NCI-H1436 treated with DMSO at 0.1 percent for 48 hours (cell line): Measurements from ENCODE around the gene RELA.

Experiments used
- DNase-seq: peaks from one replicate; lab custom pipeline; 2025; lab: John Stamatoyannopoulos, UW

The RELA gene

DNA sequence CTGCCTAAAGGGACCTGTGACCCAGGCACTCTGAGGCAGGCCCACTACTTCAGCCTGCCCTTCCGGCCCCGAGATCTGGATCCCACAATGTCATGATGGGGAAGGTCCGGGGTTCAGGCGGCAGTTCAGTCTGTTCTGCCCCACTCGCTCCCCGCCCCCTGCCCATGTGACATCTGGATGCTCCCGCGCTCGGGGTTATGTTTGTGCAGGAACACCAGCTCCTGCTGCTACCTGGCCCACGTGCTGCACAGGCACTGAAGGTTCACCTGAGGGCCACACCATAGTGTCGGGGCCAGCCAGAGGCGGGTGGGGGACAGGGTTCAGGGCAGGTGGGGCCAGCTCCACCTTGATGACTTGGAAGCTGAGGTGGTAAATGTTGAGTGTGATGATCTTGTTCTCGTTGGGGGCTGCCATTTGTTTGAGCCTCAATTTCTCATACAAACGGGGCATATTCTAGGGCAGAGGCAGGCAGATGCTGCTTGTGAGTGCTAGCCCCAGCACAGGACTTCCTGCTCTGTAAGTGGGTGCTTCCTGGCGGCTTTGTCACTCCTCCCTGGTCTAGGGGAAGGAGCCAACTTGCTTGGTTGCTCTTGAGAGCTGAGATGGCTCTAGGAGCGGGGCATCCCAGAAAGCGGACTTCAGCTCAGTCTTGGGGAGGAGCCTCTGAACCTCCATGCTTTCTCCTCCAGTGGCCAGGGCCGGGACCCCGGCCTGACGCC lies 29.2 kb downstream of the RELA start:
- no peak for DNase-seq

DNA sequence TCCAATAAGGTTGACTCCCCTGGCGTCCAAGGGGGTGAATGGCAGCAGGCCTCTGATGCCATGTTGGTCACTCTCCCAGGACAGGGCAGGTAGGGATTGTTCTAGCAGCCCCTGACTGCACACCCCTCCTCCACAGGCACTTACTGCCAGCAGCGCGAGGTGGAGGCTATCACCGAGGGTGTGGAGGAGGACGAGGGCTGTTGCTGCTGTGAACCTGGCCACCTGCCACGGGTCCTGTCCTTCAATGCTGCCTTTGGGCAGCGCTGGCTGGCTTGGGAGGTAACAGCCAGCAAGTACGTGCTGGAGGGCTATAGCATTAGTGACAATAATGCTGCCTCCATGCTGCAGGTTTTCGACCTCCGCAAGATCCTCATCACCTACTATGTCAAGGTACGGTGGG lies 32.5 kb downstream of the RELA start:
- no peak for DNase-seq

DNA sequence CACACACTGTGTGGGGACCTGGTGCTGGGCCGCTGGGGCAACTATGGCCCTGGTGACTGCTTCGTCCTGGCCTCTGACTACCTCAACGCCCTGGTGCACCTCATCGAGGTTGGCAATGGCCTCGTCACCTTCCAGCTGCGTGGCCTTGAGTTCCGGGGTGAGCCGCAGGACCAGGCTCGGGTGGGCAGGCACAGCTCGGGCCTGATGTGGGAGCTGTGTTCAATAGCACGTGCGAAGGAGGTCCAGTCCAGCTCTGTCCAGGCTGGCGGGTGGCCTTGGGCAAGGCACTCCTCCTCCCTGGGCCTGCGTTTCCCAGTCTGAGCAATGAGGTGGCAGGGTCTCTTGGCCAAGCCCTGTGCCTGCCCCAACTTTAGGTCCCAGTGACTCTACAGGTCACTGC lies 33.1 kb downstream of the RELA start:
- no peak for DNase-seq

DNA sequence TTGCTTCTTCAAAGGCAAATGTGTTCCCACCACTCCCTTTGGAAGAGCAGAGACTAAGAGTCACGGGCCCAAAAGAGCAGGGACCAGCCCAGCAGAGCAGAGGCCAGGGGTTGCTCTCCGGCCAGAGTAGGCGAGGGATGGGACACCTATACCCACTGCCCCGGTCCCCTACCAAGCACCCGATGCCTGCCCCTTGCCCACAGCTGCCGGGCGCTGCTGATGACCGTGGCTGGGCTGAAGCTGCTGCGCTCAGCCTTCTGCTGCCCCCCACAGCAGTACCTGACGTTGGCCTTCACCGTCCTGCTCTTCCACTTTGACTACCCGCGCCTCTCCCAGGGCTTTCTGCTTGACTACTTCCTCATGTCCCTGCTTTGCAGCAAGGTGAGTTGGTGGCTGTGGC lies 35.5 kb downstream of the RELA start:
- DNase-seq: no peak

DNA sequence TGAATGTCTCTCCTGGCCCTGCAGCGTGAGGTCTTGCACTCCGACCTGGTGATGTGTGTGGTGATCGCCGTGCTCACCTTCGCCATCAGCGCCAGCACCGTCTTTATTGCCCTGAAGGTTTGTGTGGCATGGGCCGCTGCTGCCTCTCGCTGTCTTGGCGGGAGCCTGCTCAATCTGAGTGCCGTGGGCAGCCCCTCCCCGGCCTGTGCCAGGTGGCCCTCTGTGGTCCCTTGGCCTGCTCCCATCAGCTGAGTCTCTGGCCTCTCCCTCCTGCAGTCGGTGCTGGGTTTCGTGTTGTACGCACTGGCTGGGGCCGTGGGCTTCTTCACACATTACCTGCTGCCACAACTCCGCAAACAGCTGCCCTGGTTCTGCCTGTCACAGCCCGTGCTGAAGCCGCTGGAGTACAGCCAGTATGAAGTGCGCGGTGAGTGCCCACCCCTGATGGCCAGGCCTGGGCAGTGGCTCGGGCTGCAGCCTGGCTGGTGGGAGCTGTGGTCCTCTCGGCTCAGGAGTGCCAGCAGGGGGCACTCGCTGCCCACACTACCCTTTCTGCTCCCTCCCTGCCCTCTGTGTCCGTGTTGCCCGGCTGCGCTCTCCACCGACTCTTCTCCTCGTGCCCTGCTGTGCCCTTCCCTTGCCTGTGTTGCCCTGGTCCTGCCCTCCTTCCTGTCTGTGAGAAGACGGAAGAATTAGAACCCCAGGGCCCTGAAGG lies 36.9 kb downstream of the RELA start:
- no peak for DNase-seq

DNA sequence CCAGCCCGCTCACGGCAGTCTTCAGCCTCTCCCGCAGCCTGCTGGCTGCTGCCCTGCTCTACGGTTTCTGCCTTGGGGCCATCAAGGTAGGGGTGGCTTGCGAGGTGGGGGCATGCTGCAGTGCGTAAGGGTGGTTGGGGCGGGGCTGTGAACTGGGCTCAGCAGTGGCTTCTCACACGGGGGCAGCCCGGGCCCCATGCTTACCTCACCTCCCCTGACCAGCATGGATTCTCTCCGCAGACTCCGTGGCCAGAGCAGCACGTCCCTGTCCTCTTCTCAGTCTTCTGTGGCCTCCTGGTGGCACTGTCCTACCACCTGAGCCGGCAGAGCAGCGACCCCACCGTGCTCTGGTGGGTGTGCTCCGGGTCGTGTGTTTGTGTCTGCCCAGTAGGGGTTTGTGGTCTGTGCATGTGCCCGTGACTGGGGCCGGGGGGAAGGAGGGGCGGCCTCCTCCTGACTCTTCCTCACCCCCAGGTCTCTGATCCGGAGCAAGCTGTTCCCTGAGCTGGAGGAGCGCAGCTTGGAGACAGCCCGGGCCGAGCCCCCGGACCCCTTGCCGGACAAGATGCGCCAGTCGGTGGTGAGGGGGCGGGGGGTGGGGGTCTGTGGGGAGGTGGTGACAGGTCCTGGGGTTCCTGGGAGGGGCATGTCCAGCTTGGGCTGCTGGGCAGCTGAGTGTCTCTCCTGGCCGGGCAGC lies 37.6 kb downstream of the RELA start:
- no peak for DNase-seq

DNA sequence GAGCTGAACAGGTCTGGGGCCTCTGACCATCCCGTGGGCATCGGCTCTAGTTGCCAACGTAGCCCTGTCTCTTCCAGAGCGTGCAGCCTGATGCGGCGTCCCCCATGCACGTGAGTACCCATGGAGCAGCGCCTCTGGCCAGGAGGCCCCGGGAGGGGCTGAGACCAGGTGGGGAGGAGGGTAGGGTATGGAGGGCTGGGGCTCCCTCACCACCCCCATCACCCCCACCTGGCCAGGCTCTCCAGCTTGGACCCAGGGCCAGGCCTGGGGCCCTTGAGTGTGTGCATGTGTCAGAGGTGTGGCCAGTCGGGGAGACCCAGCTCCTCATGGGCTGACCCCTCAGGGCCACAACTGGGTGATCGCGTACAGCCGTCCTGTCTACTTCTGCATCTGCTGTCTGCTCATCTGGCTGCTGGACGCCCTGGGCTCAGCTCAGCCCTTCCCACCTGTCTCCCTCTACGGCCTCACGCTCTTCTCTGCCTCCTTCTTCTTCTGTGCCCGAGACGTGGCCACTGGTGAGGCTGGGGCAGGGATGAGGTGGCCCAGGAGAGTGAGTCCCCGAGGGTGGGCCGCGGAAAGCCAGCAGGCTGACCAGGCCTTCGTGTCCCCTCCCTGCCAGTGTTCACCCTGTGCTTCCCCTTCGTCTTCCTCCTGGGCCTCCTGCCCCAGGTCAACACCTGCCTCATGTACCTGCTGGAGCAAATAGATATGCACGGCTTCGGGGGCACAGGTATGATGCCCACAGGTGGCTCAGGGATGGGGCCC lies 38.7 kb downstream of the RELA start:
- no peak for DNase-seq

DNA sequence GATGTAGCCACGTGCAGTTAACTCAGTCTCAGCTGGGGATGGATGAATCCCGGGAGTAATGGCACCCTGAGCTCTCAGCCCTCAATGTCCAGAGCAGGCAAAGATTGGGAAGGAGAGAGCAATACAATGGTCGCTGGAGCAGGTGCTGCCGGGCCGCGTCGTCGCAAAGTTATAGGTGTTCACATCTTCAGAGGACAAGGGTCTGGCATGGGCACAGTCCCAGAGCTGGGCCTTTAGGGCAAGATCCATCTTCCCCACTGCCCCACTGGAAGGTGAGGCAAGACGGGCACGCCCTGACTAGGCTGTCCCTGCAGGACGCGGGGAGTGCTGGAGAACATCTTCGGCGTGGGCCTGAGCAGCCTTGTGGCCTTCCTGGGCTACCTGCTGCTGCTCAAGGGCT lies 39.5 kb downstream of the RELA start:
- no peak for DNase-seq

DNA sequence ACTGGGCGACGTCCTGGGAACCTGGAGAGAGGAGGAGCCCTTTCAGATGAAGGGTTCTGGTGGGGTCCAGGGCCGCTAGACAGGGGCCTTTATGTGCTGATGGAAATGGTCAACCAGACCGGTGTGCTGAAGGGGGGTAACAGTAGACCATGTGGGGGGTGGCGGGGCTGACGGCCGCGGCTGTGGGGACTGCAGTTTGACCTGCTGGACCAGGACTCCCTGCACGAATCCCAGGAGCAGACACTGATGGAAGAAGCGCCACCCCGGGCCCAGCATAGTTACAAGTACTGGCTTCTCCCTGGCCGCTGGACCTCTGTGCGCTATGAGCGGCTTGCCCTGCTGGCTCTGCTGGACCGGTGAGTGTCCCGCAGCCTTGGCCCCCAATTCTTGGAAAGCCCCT lies 40.7 kb downstream of the RELA start:
- DNase-seq: no peak

DNA sequence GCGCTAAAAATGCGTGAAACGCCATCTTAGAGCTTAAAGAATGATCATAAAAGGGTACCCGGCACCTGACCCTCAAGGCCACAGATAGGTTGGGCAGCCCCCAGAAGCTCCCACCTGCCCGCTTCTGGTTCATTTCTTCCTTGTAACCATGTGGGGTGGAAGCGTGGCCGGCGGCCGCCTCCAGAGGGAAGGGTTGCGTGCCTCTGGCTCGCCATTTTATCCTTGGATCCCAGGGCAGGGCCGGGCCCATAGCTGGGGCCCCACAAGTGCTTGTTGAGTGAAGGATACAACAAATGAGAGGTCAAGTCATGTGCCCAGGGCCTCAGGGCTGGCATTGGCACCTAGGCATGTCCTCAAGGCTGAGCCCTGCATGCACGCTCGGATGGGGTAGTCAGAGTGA lies 41.3 kb downstream of the RELA start:
- DNase-seq: no peak

DNA sequence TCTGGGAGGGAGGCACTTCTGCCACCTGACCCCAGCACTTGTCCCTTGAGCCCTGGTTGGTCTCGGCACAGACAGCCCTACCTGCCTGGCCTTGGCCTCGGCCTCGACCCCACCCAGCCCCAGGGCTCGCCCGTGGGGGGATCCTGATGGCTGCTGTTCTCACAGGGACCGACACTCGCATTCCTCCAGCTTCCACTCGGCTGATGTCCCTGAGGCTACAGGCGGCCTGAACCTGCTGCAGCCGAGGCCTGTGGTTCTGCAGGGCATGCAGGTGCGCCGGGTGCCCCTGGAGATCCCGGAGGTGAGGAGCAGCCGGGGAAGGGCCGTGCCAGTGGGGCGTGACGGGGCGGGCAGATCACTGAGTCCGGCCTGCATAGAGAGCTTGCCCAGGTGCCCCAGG lies 42.0 kb downstream of the RELA start:
- no peak for DNase-seq

DNA sequence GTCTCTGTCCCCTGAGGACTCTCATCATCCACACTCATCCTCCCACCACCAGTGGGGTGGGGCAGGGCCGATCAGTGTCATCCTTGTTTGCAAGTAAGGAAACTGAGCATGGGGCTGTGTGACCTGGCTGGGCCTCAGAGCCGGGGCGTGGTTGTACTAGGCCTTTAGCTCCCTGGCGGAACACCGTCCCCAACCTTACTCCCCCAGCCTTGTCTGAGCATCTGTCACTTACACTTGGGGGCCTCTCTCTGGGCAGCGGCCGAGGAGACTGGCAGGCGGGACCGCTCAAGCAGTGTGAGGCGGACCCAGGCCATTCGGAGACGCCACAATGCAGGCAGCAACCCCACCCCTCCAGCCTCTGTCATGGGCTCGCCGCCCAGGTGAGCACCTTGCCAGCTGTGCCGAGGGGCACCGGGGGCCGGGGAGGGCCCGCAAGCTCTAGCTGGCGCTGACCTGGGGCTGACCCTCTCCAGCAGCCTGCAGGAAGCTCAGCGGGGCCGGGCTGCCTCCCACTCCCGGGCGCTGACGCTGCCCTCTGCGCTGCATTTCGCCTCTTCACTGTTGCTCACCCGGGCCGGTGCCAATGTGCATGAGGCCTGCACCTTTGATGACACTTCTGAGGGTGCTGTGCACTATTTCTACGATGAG lies 43.3 kb downstream of the RELA start:
- DNase-seq: no peak

DNA sequence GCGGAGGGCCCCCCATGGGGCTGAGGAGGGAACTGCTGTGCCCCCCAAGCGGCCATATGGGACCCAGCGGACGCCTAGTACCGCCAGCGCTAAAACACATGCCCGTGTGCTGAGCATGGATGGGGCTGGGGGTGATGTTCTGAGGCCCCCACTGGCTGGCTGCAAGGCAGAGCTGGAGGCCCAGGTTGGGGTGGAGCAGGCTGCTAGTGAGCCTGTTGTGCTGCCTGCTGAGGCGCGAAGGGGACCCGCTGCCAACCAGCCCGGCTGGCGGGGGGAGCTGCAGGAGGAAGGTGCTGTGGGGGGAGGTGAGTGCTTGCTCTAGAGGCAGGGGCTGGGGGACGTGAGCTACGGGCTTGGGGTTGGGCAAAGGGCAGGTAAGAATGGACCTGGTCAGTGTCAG lies 44.0 kb downstream of the RELA start:
- DNase-seq: no peak

DNA sequence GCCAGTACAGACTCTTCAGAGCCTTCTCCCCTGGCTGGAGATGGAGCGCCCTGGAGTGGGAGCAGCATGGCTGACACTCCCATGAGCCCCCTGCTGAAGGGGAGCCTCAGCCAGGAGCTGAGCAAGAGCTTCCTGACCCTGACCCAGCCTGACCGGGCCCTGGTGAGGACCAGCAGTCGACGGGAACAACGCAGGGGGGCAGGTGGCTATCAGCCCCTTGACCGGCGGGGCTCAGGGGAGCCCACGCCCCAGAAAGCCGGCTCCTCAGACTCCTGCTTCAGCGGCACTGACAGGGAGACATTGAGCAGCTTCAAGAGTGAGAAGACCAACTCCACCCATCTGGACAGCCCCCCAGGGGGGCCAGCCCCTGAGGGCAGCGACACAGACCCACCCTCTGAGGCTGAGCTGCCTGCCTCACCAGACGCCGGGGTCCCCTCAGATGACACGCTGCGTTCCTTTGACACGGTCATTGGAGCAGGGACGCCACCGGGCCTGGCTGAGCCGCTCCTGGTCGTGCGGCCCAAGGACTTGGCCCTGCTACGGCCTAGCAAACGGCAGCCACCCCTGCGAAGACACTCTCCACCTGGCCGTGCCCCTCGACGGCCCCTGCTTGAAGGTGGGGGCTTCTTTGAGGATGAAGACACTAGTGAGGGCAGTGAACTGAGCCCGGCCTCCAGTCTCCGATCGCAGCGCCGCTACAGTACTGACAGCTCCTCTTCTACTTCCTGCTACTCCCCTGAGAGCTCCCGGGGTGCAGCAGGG lies 44.5 kb downstream of the RELA start:
- DNase-seq: no peak

DNA sequence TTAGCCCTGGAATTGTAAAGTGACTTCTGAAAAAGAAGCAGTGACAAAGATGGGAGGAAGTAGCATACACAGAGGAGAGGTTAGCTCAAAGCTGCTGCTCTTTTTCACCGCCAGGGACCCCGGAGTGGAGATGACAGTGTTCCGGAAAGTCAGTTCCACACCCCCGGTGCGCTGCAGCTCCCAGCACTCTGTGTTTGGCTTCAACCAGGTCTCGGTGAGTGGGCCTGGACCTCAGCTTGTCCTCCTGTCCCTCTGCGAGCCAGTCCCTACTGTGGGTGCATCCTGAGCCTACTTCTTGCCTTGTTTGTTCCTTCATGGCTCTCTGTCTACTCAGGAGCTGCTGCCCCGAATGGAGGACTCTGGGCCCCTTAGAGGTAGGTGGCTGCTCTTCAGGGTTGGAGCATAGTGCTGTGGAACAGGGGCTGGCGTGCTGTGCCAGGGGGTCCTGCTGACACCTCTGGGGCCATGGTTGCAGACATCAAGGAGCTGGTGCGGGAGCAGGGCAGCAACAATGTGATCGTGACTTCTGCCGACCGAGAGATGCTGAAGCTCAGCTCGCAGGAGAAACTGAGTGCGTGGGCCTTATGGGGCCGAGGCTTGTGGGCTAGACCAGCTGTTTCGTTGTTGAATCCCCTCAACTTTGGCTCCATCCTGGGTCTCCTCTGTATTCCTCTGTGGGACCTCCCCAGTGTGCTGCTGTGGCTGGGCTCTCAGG lies 45.4 kb downstream of the RELA start:
- no peak for DNase-seq

DNA sequence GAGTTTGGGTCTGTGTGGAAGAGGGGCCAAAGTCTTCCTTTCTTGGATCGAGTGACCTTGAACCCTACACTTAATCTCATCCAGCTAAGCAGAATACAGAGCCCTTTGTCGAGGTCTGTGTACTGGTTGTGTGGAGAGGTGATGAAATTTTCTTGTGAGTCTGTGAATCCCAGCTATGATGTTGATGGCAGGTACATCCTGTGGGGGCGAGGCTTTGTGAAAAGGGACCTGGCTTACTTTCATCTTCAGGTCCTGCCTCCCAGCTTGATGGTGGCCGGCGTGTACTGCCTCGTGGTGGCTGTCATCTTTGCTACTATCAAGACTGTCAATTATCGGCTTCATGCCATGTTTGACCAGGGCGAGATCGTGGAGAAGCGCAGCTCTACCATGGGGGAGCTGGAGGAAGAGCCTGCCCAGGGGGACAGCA lies 46.1 kb downstream of the RELA start:
- no peak for DNase-seq

DNA sequence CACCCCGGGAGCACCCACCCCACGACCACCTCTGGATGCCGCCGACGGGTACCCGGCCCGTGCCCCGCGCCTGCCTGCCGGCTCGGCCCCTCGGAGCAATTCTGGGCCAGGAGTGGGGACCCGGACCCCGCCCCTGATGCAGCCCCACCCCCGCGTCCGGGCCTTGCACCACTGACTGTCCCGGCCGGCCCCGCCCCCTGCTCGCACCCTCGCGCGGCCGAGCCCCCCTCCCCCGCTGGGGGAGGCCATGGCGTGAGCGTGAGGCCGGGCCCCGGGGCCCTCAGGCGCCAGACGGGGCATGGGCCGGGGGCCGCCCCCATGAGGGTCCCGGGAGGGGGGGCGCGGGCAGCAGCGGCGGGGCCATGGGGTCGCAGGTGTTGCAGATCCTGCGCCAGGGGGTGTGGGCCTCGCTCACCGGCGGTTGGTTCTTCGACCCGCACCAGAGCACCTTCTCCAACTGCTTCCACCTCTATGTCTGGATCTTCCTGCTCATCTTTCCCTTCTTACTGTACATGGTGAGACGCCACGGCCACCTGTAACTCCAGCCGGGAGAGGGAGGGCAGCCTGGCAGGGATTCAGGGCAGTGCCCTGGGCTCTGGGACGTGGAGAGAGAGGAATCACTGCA lies 46.7 kb downstream of the RELA start:
- DNase-seq: no peak

DNA sequence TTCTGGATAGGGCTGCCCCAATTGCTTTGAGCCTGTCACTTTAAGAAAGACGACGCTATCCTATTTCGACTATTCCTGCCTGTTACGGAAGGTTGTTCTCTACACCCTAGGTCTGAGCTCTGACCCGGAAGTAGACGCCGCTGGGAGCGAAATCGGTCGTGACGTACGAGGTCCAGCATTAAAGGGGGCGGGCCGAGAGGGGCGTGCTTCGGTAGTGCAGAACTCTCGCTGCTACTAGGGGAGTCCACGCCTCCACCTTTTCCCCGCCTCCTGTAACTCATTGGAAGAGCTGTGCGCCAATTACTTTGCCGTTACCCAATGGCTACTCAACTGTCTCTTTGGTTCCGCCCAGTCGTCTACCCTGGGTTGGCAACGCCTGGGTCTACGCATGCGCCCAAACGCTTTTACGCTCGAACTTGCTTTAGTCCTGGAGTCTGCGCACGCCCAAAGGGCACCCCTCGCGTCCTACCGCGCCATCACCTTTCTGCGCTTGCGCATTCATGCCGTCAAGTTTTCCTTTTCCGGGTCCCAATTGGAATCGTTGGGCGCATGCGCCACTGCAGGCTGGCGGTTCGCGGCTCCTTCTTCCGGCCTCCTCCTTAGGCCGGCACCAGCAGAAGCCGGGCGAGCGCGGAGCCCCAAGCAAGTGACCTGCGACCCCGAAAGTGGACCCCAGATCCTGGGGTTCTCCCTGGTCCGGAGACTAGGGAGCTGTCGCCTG lies 47.3 kb downstream of the RELA start, which contains the start of gene PCNX3:
PCNX3 (plus strand) TSS at position 548 of the 721 bp plus-strand sequence. CDS start 536 bp downstream, outside the sequence.
- peak; percentile 99 for DNase-seq
